RWPE1 (cell line): Measurements from ENCODE around the gene TPRG1L.
A peak's percentile ranks its signal among the peaks of the same experiment; 100 is the strongest.

Experiments used
- CTCF ChIA-PET: fragments of 350-600 bp; sonication (Branson Sonifier 250); formaldehyde crosslinking; extraction: SDS; loops from one replicate; lab custom pipeline; 2021; lab: Yijun Ruan, JAX
- POLR2A ChIA-PET: fragments of 400-600 bp; formaldehyde crosslinking; extraction: SDS; loops from one replicate; lab custom pipeline; 2020; ENCODE audit warnings: antibody characterized with exemption; ENCODE audit not compliant: low non-redundant PET; lab: Yijun Ruan, JAX
- DNase-seq: peaks from one replicate; pipeline ENCODE4 v3.0.0; 2012; ENCODE audit warnings: low spot score
- H3K27ac ChIP-seq: fragments of 450-650 bp; 2 replicates; pipeline ENCODE4 v1.5.1; 2017
- CTCF ChIP-seq: fragments of 450-650 bp; conservative IDR thresholded peaks from 2 replicates; pipeline ENCODE4 v1.5.1; 2017; ENCODE audit warnings: low read depth, mild to moderate bottlenecking

TPRG1L gene

DNA sequence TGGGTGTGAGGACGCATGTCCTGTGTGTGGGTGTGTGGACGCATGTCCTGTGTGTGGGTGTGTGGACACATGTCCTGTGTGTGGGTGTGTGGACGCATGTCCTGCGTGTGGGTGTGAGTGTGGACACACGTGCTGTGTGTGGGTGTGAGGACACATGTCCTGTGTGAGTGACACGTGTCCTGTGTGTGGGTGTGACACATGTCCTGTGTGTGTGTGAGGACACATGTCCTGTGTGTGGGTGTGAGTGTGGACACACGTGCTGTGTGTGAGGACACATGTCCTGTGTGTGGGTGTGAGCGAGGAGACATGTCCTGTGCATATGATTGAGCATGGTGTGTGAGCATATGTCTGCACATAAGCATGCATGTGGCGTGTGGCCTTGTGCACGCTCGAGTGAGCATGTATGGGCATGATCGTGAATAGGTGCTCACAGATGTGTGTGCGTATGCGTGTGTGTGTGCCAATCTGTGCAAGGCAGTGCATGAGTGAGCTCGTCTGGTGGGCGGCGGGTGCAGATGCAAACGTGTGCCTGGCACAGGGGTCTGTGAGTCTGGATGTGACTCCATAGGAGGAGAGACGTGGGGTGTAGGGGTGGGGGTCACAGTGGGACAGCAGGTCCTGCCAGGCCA is 38.8 kb upstream of the TPRG1L start:
- CTCF ChIA-PET: no interaction called here
- H3K27ac ChIP-seq: no peak overlapping the region

GRCh38 chr1:3586986-3587759 is 37.6 kb upstream of the TPRG1L start:
- POLR2A ChIA-PET: no interaction called here
- TF ChIP-seq CTCF: no peak
- peak overlapping the region; percentile 36 for H3K27ac ChIP-seq
- CTCF ChIA-PET: interaction anchor here (0.6 kb wide), 1 partner anchor 94 kb away, joined by 4 read pairs; no protein-coding TSS in a partner anchor
- no peak for DNase-seq

More for the DNA sequence above, 38.8 kb upstream of the TPRG1L start:
- POLR2A ChIA-PET: no interaction called here
- TF ChIP-seq CTCF: no peak
- no peak for DNase-seq

- POLR2A ChIA-PET: no interaction called here
- CTCF ChIA-PET: interaction anchor here (0.6 to 1.0 kb wide), 3 partner anchors 10 to 59 kb away, joined by 3 to 4 read pairs (median 4); no protein-coding TSS in a partner anchor
Measured at GRCh38 chr1:3588395-3588794, 36.4 kb upstream of the TPRG1L start.

DNA sequence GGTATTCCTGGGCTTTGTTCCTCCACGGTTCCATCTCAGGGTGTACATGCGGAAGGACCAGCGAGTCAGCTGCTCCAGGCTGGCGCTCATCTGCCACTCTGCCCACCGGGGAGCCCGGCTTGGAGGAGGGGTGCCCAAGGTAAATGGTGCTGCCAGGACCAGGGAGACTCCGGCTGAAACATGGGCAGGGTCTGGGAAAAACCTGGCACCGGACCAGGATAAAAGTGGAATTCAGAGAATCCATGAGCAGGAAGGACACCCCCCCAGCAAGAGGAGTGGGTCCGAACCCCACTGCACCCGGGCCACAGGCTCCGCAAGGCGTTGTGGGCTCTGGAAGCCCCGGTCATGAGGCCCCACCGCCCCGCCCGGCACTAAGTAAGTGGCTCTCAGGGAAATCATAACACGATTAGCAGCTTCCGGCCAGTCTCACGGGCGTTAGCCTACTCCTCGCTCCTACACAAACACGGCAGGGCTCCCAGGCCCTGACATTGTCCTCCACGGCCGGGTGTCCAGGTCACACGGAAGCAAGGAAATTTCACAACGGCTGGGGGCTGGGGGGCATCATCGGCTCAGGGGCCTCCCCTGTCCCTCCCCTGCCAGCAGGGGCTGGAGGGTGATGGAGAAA is 34.6 kb upstream of the TPRG1L start:
- DNase-seq: no peak
- POLR2A ChIA-PET: no interaction called here
- CTCF ChIA-PET: interaction anchor here (1.5 kb wide), 1 partner anchor 137 kb away, joined by 4 read pairs; no protein-coding TSS in a partner anchor
- H3K27ac ChIP-seq: no peak overlapping the region
- no peak for TF ChIP-seq CTCF

More at GRCh38 chr1:3588395-3588794, 36.4 kb upstream of the TPRG1L start:
- no peak overlapping the region for H3K27ac ChIP-seq
- no peak for TF ChIP-seq CTCF
- DNase-seq: no peak

GRCh38 chr1:3590951-3591865 is 33.6 kb upstream of the TPRG1L start:
- no peak for TF ChIP-seq CTCF
- DNase-seq: no peak
- ChIA-PET POLR2A (no interaction called here), CTCF (interaction anchor here (1.3 to 1.5 kb wide), 2 partner anchors 28 to 138 kb away, joined by 4 to 6 read pairs; no protein-coding TSS in a partner anchor)
- H3K27ac ChIP-seq: no peak overlapping the region
